OCI-LY7 (cell line): ENCODE data around the gene PRPF8.

Experiments
- CTCF ChIP-seq: fragments of 200-600 bp; sonication (generic); conservative IDR thresholded peaks from 2 replicates; pipeline ENCODE4 v1.5.1; 2014; ENCODE audit warnings: mild to moderate bottlenecking, antibody characterized with exemption, low read length, moderate library complexity, mixed read lengths
- EZH2phosphoT487 ChIP-seq: fragments of 200-600 bp; sonication (generic); IDR thresholded peaks from 2 replicates; pipeline ENCODE4 v1.6.1; 2018; ENCODE audit warnings: low read depth, borderline replicate concordance, mild to moderate bottlenecking, mixed run types, antibody characterized with exemption, low read length, moderate library complexity, mixed read lengths

DNA sequence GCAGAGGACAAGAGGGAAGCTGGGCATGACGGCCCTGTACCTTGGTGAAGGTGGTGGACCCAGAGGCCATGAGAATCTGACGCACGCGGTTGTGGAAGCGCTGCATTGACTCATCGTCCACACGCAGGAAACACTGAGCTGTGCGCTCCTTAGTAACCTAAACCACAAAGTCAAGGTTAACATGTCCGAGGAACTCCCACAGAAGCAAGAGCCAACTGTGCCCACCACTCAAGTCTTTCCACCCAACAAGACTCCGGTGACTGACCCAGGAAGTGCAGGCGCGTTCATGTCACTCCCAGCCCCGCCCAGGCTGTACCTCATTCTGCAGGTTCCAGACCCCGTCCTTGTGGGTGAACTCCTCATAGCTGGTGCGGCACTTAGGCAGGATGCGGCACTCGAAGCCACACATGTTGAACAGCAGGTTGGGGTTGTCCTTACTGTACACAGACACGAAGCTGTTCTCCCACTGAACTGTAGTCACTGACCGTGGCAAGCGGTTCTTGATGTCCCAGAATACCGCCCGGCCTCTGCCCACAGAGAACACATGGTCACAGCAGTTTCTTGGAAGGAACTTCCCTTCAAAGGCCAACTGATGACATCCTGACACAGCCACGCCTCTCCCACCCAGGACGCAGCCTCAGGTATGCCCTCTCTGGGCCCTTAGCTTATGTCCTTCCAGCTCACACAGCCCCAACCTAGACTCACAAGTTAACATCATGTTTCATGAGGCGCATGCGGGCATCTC, 11.5 kb downstream of the PRPF8 start:
- TF ChIP-seq CTCF, result no peak
- TF ChIP-seq EZH2phosphoT487, result no peak
